Endodermal cell (in vitro differentiated cells): ENCODE data around the gene COL4A4. TPM values are rescaled to one million over a fixed set of nuclear protein-coding genes. Genes with fewer than 3 reads are reported as not detected.
A peak's percentile ranks its signal among the peaks of the same experiment; 100 is the strongest.

Experiments used
- DNase-seq: peaks from one replicate; pipeline ENCODE4 v3.0.0-alpha.2; 2017
- H3K27ac ChIP-seq: 2 replicates; pipeline ENCODE4 v1.5.1; 2013; ENCODE audit warnings: mild to moderate bottlenecking, low read depth, low read length, moderate library complexity
- H3K27me3 ChIP-seq: 2 replicates; pipeline ENCODE4 v1.6.1; 2013; ENCODE audit warnings: mild to moderate bottlenecking, low read length, moderate library complexity; ENCODE audit not compliant: insufficient read depth, control insufficient read depth, poor library complexity, severe bottlenecking
- H3K36me3 ChIP-seq: 2 replicates; pipeline ENCODE4 v1.7.0; 2013; ENCODE audit warnings: mild to moderate bottlenecking, low read length, moderate library complexity; ENCODE audit not compliant: control insufficient read depth, insufficient read depth
- H3K4me1 ChIP-seq: one replicate; pipeline ENCODE4 v1.7.0; 2013; ENCODE audit warnings: low read length; ENCODE audit not compliant: control insufficient read depth, insufficient read depth
- H3K4me3 ChIP-seq: 2 replicates; pipeline ENCODE4 v1.5.1; 2013; ENCODE audit warnings: mild to moderate bottlenecking, low read length, moderate library complexity
- H3K9ac ChIP-seq: 2 replicates; pipeline ENCODE4 v1.6.1; 2013; ENCODE audit warnings: mild to moderate bottlenecking, low read length, moderate library complexity; ENCODE audit not compliant: poor library complexity, severe bottlenecking; ENCODE audit errors: extremely low read depth
- H3K9me3 ChIP-seq: 2 replicates; pipeline ENCODE4 v1.6.1; 2013; ENCODE audit warnings: mild to moderate bottlenecking, low read length, moderate library complexity; ENCODE audit not compliant: control insufficient read depth
- H3K27ac Mint-ChIP-seq: 2 replicates; pipeline ENCODE4 v1.8.0; 2020; ENCODE audit warnings: mixed read lengths
- H3K27me3 Mint-ChIP-seq: 2 replicates; pipeline ENCODE4 v1.8.0; 2021; ENCODE audit warnings: mild to moderate bottlenecking, mixed read lengths; ENCODE audit not compliant: insufficient read depth
- H3K36me3 Mint-ChIP-seq: 2 replicates; pipeline ENCODE4 v1.8.0; 2020; ENCODE audit warnings: low read depth, mixed read lengths
- H3K4me1 Mint-ChIP-seq: 2 replicates; pipeline ENCODE4 v1.8.0; 2020; ENCODE audit warnings: mixed read lengths
- H3K4me3 Mint-ChIP-seq: 2 replicates; pipeline ENCODE4 v1.8.0; 2020; ENCODE audit warnings: mild to moderate bottlenecking, moderate library complexity, mixed read lengths
- H3K9me3 Mint-ChIP-seq: 2 replicates; pipeline ENCODE4 v1.8.0; 2020; ENCODE audit warnings: mild to moderate bottlenecking, mixed read lengths
- WGBS, 2 experiments: methylation state at CpG; one replicate each; pipeline versions ENCODE4 v1.1.5 to v1.1.7; 2013; ENCODE audit warnings: missing lambda C conversion rate in 2 of 2, mixed read lengths in 1 of 2; ENCODE audit not compliant: insufficient coverage in 1 of 2, insufficient read length in 1 of 2; 5-methylcytosine and 5-hydroxymethylcytosine counted together
- total RNA-seq, 2 donors: library from RNA; stranded (reverse); fragmentation: NEBNext Ultra II Directional in 1 of 2; extraction: Animal tissue kit (Norgen Biotek cat#: 25700) in 1 of 2; gene quantifications; 2 replicates in 1 of 2; 3 replicates in 1 of 2; pipeline ENCODE4 v1.2.1, GENCODE V29; 2021
- TF ChIP-seq, protein P1 (sequence below): fragments of 200-600 bp; sonication (generic); conservative IDR thresholded peaks from 2 replicates; pipeline ENCODE4 v1.5.0; 2021; ENCODE audit warnings: antibody characterized with exemption, mild to moderate bottlenecking

Gene COL4A4
- total RNA-seq, 2 donors from 2014 or later, result 2.2 to 2.9 TPM

DNA sequence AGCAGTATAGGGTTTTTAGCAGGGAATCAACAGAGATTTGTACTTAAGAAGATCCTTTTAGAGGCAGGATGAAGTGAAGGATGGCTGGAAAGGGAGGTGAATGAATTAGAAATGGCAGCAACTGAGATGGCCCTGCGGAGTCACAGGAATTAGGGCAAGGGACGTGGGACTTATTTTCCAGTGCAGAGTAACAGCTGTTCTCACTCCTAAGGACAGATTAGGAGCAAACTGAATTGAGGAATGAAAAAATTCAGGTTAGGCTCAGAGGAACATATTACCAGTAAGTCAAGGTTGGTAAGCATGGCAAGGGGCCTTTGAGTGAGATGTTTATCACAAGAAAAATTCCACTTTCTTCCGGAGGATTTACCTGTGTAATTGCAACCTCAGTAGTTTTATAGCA lies 34.9 kb upstream of the COL4A4 start:
- Histone ChIP-seq H3K27ac (no peak overlapping the region), H3K9ac (no peak overlapping the region), H3K4me3 (no peak overlapping the region), H3K27me3 (no peaks in the 10 kb centered on the region), H3K36me3 (no peaks in the 10 kb centered on the region), H3K9me3 (peaks cover 7% of the 10 kb centered on the region), H3K4me1 (no peaks in the 10 kb centered on the region)
- Mint-ChIP-seq H3K27ac (no peak overlapping the region), H3K36me3 (no peaks in the 10 kb centered on the region), H3K27me3 (no peaks in the 10 kb centered on the region), H3K9me3 (peaks cover 4% of the 10 kb centered on the region), H3K4me1 (peaks cover 5% of the 10 kb centered on the region), H3K4me3 (no peak overlapping the region)
- no peak for DNase-seq
- WGBS, 2 experiments, result 88 to 94% methylated on average over 3 of the region's 3 CpGs
- TF ChIP-seq, protein P1, sequence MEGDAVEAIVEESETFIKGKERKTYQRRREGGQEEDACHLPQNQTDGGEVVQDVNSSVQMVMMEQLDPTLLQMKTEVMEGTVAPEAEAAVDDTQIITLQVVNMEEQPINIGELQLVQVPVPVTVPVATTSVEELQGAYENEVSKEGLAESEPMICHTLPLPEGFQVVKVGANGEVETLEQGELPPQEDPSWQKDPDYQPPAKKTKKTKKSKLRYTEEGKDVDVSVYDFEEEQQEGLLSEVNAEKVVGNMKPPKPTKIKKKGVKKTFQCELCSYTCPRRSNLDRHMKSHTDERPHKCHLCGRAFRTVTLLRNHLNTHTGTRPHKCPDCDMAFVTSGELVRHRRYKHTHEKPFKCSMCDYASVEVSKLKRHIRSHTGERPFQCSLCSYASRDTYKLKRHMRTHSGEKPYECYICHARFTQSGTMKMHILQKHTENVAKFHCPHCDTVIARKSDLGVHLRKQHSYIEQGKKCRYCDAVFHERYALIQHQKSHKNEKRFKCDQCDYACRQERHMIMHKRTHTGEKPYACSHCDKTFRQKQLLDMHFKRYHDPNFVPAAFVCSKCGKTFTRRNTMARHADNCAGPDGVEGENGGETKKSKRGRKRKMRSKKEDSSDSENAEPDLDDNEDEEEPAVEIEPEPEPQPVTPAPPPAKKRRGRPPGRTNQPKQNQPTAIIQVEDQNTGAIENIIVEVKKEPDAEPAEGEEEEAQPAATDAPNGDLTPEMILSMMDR, result no peak

DNA sequence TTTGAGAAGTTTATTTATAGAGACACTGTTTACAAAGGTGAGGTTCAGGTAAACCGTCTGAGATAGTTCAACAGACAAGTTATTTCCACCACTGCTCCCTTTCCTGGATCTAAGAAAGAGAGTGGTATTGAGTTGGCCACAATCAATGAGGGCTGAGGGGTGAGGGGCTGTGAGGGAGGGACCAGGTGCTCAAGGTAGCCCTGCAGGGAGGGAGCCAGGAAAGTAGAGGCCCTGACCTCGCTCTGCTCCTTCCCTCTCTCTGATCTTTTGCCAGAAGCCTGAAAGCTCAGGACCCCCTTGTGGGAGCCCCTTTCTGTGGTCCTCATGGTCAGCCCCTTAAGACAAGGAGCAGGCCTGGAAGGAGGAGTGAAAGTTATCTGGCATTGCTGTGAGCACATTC lies 30.2 kb upstream of the COL4A4 start:
- Histone ChIP-seq H3K4me3 (no peak overlapping the region), H3K27ac (no peak overlapping the region), H3K9me3 (peaks cover 7% of the 10 kb centered on the region), H3K4me1 (no peaks in the 10 kb centered on the region), H3K27me3 (no peaks in the 10 kb centered on the region), H3K9ac (no peak overlapping the region), H3K36me3 (no peaks in the 10 kb centered on the region)
- no peaks in the 10 kb centered on the region for H3K36me3 Mint-ChIP-seq
- TF ChIP-seq, protein P1, result no peak
- H3K4me1 Mint-ChIP-seq, result peaks cover 9% of the 10 kb centered on the region
- H3K27me3 Mint-ChIP-seq, result no peaks in the 10 kb centered on the region
- H3K4me3 Mint-ChIP-seq, result no peak overlapping the region
- DNase-seq, result no peak
- peaks cover 4% of the 10 kb centered on the region for H3K9me3 Mint-ChIP-seq
- 72% methylated on average over 2 of the region's 2 CpGs; no CpG with 5 or more reads in 1 of the 2 experiments for WGBS, 2 experiments
- no peak overlapping the region for H3K27ac Mint-ChIP-seq

DNA sequence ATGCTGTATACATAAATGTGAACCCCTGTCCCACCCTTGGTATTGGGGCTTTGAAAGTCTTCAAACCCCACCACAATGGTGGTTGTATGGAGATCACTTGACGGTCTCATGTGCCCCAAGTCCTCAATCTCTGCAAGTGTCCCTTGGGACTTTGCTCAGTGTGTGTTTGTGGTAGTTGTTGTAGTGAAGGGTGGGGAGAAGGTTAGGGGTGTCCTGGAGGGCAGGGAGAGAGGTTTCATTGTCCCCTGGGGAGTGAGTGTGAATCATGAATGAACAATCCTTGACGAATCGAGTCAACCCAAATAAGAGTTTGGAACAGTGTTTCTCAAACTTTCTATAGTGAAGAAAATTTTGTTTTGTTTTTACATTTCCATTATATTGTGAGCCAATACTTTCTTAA lies 28.5 kb upstream of the COL4A4 start:
- no peak overlapping the region for H3K4me3 ChIP-seq
- Mint-ChIP-seq H3K27me3 (peaks cover 2% of the 10 kb centered on the region), H3K4me1 (peaks cover 4% of the 10 kb centered on the region), H3K4me3 (no peak overlapping the region), H3K9me3 (peaks cover 4% of the 10 kb centered on the region), H3K36me3 (no peaks in the 10 kb centered on the region), H3K27ac (peak overlapping the region; percentile 18)
- no peak overlapping the region for H3K9ac ChIP-seq
- no peak for DNase-seq
- 100% methylated on average over 3 of the region's 3 CpGs; no CpG with 5 or more reads in 1 of the 2 experiments for WGBS, 2 experiments
- H3K27ac ChIP-seq, result no peak overlapping the region
- H3K9me3 ChIP-seq, result peaks cover 7% of the 10 kb centered on the region
- no peaks in the 10 kb centered on the region for H3K27me3 ChIP-seq
- no peaks in the 10 kb centered on the region for H3K36me3 ChIP-seq
- TF ChIP-seq, protein P1, result no peak
- no peaks in the 10 kb centered on the region for H3K4me1 ChIP-seq
